NCI-H2107 treated with DMSO at 0.1 percent for 48 hours (cell line): ENCODE measurements around the gene RNF19B.
"Not testable (repeated sequence)": the region's sequence is repeated elsewhere in the genome, so short reads cannot be mapped to it uniquely, and the experiment has no call there.

Source experiments
- DNase-seq: peaks from one replicate; lab custom pipeline; 2025; ENCODE audit not compliant: unreplicated experiment; lab: John Stamatoyannopoulos, UW

The RNF19B gene

GRCh38 chr1:32933742-32934322, 30.8 kb downstream of the RNF19B start:
- no peak for DNase-seq

GRCh38 chr1:32931760-32932159, 32.8 kb downstream of the RNF19B start:
- no peak for DNase-seq

GRCh38 chr1:32929366-32929765, 35.2 kb downstream of the RNF19B start:
- DNase-seq = no peak

GRCh38 chr1:32928715-32929114, 35.9 kb downstream of the RNF19B start:
- no peak for DNase-seq

GRCh38 chr1:32928285-32928684, 36.3 kb downstream of the RNF19B start:
- no peak for DNase-seq

GRCh38 chr1:32927441-32927840, 37.2 kb downstream of the RNF19B start:
- no peak for DNase-seq

- no peak for DNase-seq
These were observed 38.0 kb downstream of the RNF19B start for GRCh38 chr1:32926562-32926961.

- peak; percentile 60 for DNase-seq
These were observed 39.0 kb downstream of the RNF19B start for GRCh38 chr1:32925403-32926162.

- DNase-seq = no peak
These were observed 39.7 kb downstream of the RNF19B start for GRCh38 chr1:32924881-32925344.

- DNase-seq = no peak
These were observed 43.8 kb downstream of the RNF19B start for GRCh38 chr1:32920833-32921232.

GRCh38 chr1:32919811-32920733, 44.5 kb downstream of the RNF19B start:
- DNase-seq = no peak

GRCh38 chr1:32918179-32918578, 46.4 kb downstream of the RNF19B start:
- DNase-seq = no peak

GRCh38 chr1:32917521-32917920, 47.1 kb downstream of the RNF19B start:
- DNase-seq = no peak

GRCh38 chr1:32915766-32916706, 48.6 kb downstream of the RNF19B start:
- DNase-seq = no peak

GRCh38 chr1:32910319-32910718, 54.3 kb downstream of the RNF19B start:
- no peak for DNase-seq

- DNase-seq = no peak
These were observed 57.2 kb downstream of the RNF19B start for GRCh38 chr1:32907435-32907834.

- no peak for DNase-seq
These were observed 58.0 kb downstream of the RNF19B start for GRCh38 chr1:32906654-32907053.

- DNase-seq = not testable (repeated sequence)
These were observed 59.0 kb downstream of the RNF19B start for GRCh38 chr1:32905588-32905987.

GRCh38 chr1:32904797-32905196, 59.8 kb downstream of the RNF19B start:
- no peak for DNase-seq

GRCh38 chr1:32903991-32904785, 60.4 kb downstream of the RNF19B start:
- DNase-seq = no peak
